Stimulated activated naive CD8-positive, alpha-beta T cell treated with anti-CD3 and anti-CD28 coated beads, Interleukin-15, amount 100 ng/mL, for 72 hours (primary cell): ENCODE results near the gene ARSB.
"Not testable (repeated sequence)": the region's sequence is repeated elsewhere in the genome, so short reads cannot be mapped to it uniquely, and the experiment has no call there.

Experiments used
- ATAC-seq: fragments of 150-1000 bp; cut with Tn5 transposase; 2 replicates; pipeline ENCODE4 v1.10.0; 2021; ENCODE audit warnings: mild to moderate bottlenecking, moderate library complexity
- DNase-seq, 2 donors: peaks; one replicate each; pipeline ENCODE4 v3.0.0; 2021 to 2022
- H3K27ac Mint-ChIP-seq, 2 donors: one replicate each; pipeline ENCODE4 v1.8.0; 2022; ENCODE audit warnings: mild to moderate bottlenecking in 2 of 2, mixed read lengths in 2 of 2, moderate library complexity in 2 of 2
- H3K27me3 Mint-ChIP-seq: one replicate; pipeline ENCODE4 v1.8.0; 2022; ENCODE audit warnings: mixed read lengths
- H3K4me1 Mint-ChIP-seq: one replicate; pipeline ENCODE4 v1.8.0; 2022; ENCODE audit warnings: mild to moderate bottlenecking, mixed read lengths
- H3K4me3 Mint-ChIP-seq, 2 donors: one replicate each; pipeline ENCODE4 v1.8.0; 2022; ENCODE audit warnings: mild to moderate bottlenecking in 2 of 2, mixed read lengths in 2 of 2, moderate library complexity in 1 of 2
- H3K9me3 Mint-ChIP-seq, 2 donors: one replicate each; pipeline ENCODE4 v1.8.0; 2022; ENCODE audit warnings: mixed read lengths in 2 of 2

The ARSB gene

GRCh38 chr5:79007872-79008271, 22.8 kb upstream of the ARSB start:
- Mint-ChIP-seq H3K9me3 (peaks cover 1 to 15% of the 10 kb centered on the region in 2 donors), H3K4me1 (no peaks in the 10 kb centered on the region), H3K27me3 (peaks cover 28% of the 10 kb centered on the region), H3K27ac (no peak overlapping the region), H3K4me3 (no peak overlapping the region)
- DNase-seq: no peak
- ATAC-seq: no peak

GRCh38 chr5:79005936-79006631, 21.0 kb upstream of the ARSB start:
- H3K4me3 Mint-ChIP-seq: no peak overlapping the region
- no peaks in the 10 kb centered on the region for H3K4me1 Mint-ChIP-seq
- ATAC-seq (no peak), DNase-seq (no peak)
- H3K27ac Mint-ChIP-seq: no peak overlapping the region
- H3K9me3 Mint-ChIP-seq: no peaks in the 10 kb centered on the region
- peaks cover 45% of the 10 kb centered on the region for H3K27me3 Mint-ChIP-seq

- peaks cover 47% of the 10 kb centered on the region for H3K27me3 Mint-ChIP-seq
- no peak overlapping the region for H3K27ac Mint-ChIP-seq
- DNase-seq (no peak), ATAC-seq (no peak)
- H3K4me3 Mint-ChIP-seq: no peak overlapping the region
- no peaks in the 10 kb centered on the region for H3K9me3 Mint-ChIP-seq
- H3K4me1 Mint-ChIP-seq: no peaks in the 10 kb centered on the region
These were observed 20.0 kb upstream of the ARSB start for GRCh38 chr5:79005151-79005550.

GRCh38 chr5:79002374-79002773, 17.3 kb upstream of the ARSB start:
- Mint-ChIP-seq H3K4me3 (no peak overlapping the region), H3K27me3 (peaks cover 38% of the 10 kb centered on the region), H3K4me1 (no peaks in the 10 kb centered on the region), H3K27ac (no peak overlapping the region), H3K9me3 (no peaks in the 10 kb centered on the region)
- DNase-seq: no peak
- no peak for ATAC-seq

- Mint-ChIP-seq H3K9me3 (no peaks in the 10 kb centered on the region), H3K27me3 (peaks cover 33% of the 10 kb centered on the region), H3K4me1 (no peaks in the 10 kb centered on the region), H3K4me3 (no peak overlapping the region), H3K27ac (no peak overlapping the region)
- DNase-seq (no peak), ATAC-seq (no peak)
These were observed 16.4 kb upstream of the ARSB start for GRCh38 chr5:79001471-79001870.

- H3K4me3 Mint-ChIP-seq: no peak overlapping the region
- DNase-seq (no peak), ATAC-seq (no peak)
- peaks cover 25% of the 10 kb centered on the region for H3K4me1 Mint-ChIP-seq
- H3K27me3 Mint-ChIP-seq: peaks cover 20% of the 10 kb centered on the region
- H3K27ac Mint-ChIP-seq: no peak overlapping the region
- H3K9me3 Mint-ChIP-seq: no peaks in the 10 kb centered on the region
These were observed 12.0 kb upstream of the ARSB start for GRCh38 chr5:78997090-78997489.

GRCh38 chr5:78995521-78996007, 10.5 kb upstream of the ARSB start:
- DNase-seq: no peak
- Mint-ChIP-seq H3K27me3 (peaks cover 15% of the 10 kb centered on the region), H3K4me1 (peaks cover 25% of the 10 kb centered on the region)

GRCh38 chr5:78993165-78993564, 8.1 kb upstream of the ARSB start:
- ATAC-seq (peak; percentile 78), DNase-seq (no peak)
- peaks cover 32% of the 10 kb centered on the region for H3K4me1 Mint-ChIP-seq
- H3K4me3 Mint-ChIP-seq: no peak overlapping the region
- H3K9me3 Mint-ChIP-seq: no peaks in the 10 kb centered on the region
- no peak overlapping the region for H3K27ac Mint-ChIP-seq
- peaks cover 18% of the 10 kb centered on the region for H3K27me3 Mint-ChIP-seq

More at GRCh38 chr5:78995521-78996007, 10.5 kb upstream of the ARSB start:
- ATAC-seq: no peak
- Mint-ChIP-seq H3K4me3 (no peak overlapping the region), H3K9me3 (no peaks in the 10 kb centered on the region), H3K27ac (no peak overlapping the region)

- Mint-ChIP-seq H3K4me3 (no peak overlapping the region), H3K27ac (no peak overlapping the region), H3K27me3 (peaks cover 18% of the 10 kb centered on the region), H3K9me3 (no peaks in the 10 kb centered on the region), H3K4me1 (peaks cover 32% of the 10 kb centered on the region)
- no peak for DNase-seq
- no peak for ATAC-seq
These were observed 7.0 kb upstream of the ARSB start for GRCh38 chr5:78992146-78992545.

GRCh38 chr5:78989080-78989479, 4.0 kb upstream of the ARSB start:
- Mint-ChIP-seq H3K27ac (no peak overlapping the region), H3K27me3 (peaks cover 10% of the 10 kb centered on the region)
- no peak for ATAC-seq

GRCh38 chr5:78985725-78986223, 664 bp upstream of the ARSB start:
- peaks cover 5% of the 10 kb centered on the region for H3K27me3 Mint-ChIP-seq
- H3K4me3 Mint-ChIP-seq: peak overlapping the region; percentile 83 to 91
- DNase-seq: peak; percentile 60 to 80
- H3K4me1 Mint-ChIP-seq: peaks cover 46% of the 10 kb centered on the region
- H3K27ac Mint-ChIP-seq: peak overlapping the region; percentile 96 to 98
- H3K9me3 Mint-ChIP-seq: no peaks in the 10 kb centered on the region
- peak; percentile 86 for ATAC-seq

More at GRCh38 chr5:78989080-78989479, 4.0 kb upstream of the ARSB start:
- Mint-ChIP-seq H3K9me3 (no peaks in the 10 kb centered on the region), H3K4me1 (peaks cover 42% of the 10 kb centered on the region), H3K4me3 (no peak overlapping the region)
- DNase-seq: no peak

GRCh38 chr5:78984439-78985115, 533 bp downstream of the ARSB start:
- Mint-ChIP-seq H3K4me3 (peak overlapping the region; percentile 89 to 91), H3K9me3 (no peaks in the 10 kb centered on the region), H3K4me1 (peaks cover 57% of the 10 kb centered on the region), H3K27me3 (no peaks in the 10 kb centered on the region), H3K27ac (peak overlapping the region; percentile 96 to 97)
- DNase-seq (peak; percentile 70 to 77), ATAC-seq (peak; percentile 68)

- Mint-ChIP-seq H3K9me3 (no peaks in the 10 kb centered on the region), H3K27ac (peak overlapping the region; percentile 95 to 97), H3K4me1 (peaks cover 63% of the 10 kb centered on the region), H3K4me3 (peak overlapping the region; percentile 89 to 91), H3K27me3 (no peaks in the 10 kb centered on the region)
- ATAC-seq (no peak), DNase-seq (no peak)
These were observed 1.3 kb downstream of the ARSB start for GRCh38 chr5:78983601-78984438.

- H3K27me3 Mint-ChIP-seq, DNase-seq, H3K27ac Mint-ChIP-seq, H3K9me3 Mint-ChIP-seq, ATAC-seq: not testable (repeated sequence)
- Mint-ChIP-seq H3K4me3 (peak overlapping the region; percentile 89 to 91), H3K4me1 (peaks cover 63% of the 10 kb centered on the region)
These were observed 1.9 kb downstream of the ARSB start for GRCh38 chr5:78983194-78983593.

- Mint-ChIP-seq H3K4me1 (peaks cover 64% of the 10 kb centered on the region), H3K9me3 (no peaks in the 10 kb centered on the region), H3K4me3 (peak overlapping the region; percentile 41 to 58), H3K27ac (peak overlapping the region in 1 of 2 donors; percentile 61), H3K27me3 (peaks cover 5% of the 10 kb centered on the region)
- DNase-seq (no peak), ATAC-seq (no peak)
These were observed 5.2 kb downstream of the ARSB start for GRCh38 chr5:78979909-78980308.
